Epithelial cell of esophagus (primary cell): Measurements from ENCODE around the gene EEFSEC.

Experiments
- DNase-seq: peaks from one replicate; pipeline ENCODE4 v3.0.0; 2010; ENCODE audit warnings: low read depth
- H3K4me3 ChIP-seq: 2 replicates; pipeline ENCODE4 v1.5.1; 2011; ENCODE audit warnings: mild to moderate bottlenecking, low read length, control low read depth
- CTCF ChIP-seq: IDR thresholded peaks from 2 replicates; pipeline ENCODE4 v1.5.1; 2011; ENCODE audit warnings: low read depth, mild to moderate bottlenecking, low read length, control low read depth, inconsistent platforms; ENCODE audit not compliant: insufficient read depth; ENCODE audit errors: missing control alignments

Gene EEFSEC

GRCh38 chr3:128427175-128427857, 274.0 kb downstream of the EEFSEC start:
- TF ChIP-seq CTCF, result no peak
- DNase-seq, result no peak
- H3K4me3 ChIP-seq, result no peak overlapping the region

- no peak for TF ChIP-seq CTCF
- no peak for DNase-seq
- H3K4me3 ChIP-seq, result no peak overlapping the region
Observed at GRCh38 chr3:128427872-128428822, 274.9 kb downstream of the EEFSEC start.

- no peak for DNase-seq
- no peak for TF ChIP-seq CTCF
- H3K4me3 ChIP-seq, result no peak overlapping the region
Observed at GRCh38 chr3:128429275-128429674, 276.0 kb downstream of the EEFSEC start.

- no peak for TF ChIP-seq CTCF
- H3K4me3 ChIP-seq, result no peak overlapping the region
Observed at GRCh38 chr3:128429751-128430150, 276.5 kb downstream of the EEFSEC start.

GRCh38 chr3:128430301-128430700, 277.0 kb downstream of the EEFSEC start:
- no peak overlapping the region for H3K4me3 ChIP-seq
- no peak for DNase-seq
- TF ChIP-seq CTCF, result no peak

More at GRCh38 chr3:128429751-128430150, 276.5 kb downstream of the EEFSEC start:
- DNase-seq, result no peak

- no peak overlapping the region for H3K4me3 ChIP-seq
- DNase-seq, result no peak
- TF ChIP-seq CTCF, result no peak
Observed at GRCh38 chr3:128430731-128431130, 277.4 kb downstream of the EEFSEC start.
